NCI-H526 (cell line): ENCODE data around the gene MLXIP.
A peak's percentile ranks its signal among the peaks of the same experiment; 100 is the strongest.

Experiments used
- DNase-seq, 2 experiments: peaks; one replicate each; lab custom pipeline; 2025; lab: John Stamatoyannopoulos, UW

MLXIP gene

GRCh38 chr12:122126713-122127597 is 48.4 kb downstream of the MLXIP start:
- peak in 1 of 2 experiments; percentile 48 for DNase-seq

- no peak for DNase-seq
Measured at GRCh38 chr12:122127839-122128238, 49.3 kb downstream of the MLXIP start.

- DNase-seq = no peak
Measured at GRCh38 chr12:122128481-122128880, 49.9 kb downstream of the MLXIP start.

- DNase-seq = no peak
Measured at GRCh38 chr12:122129131-122129530, 50.6 kb downstream of the MLXIP start.

- no peak for DNase-seq
Measured at GRCh38 chr12:122130150-122130549, 51.6 kb downstream of the MLXIP start.

GRCh38 chr12:122133192-122133950 is 54.8 kb downstream of the MLXIP start:
- DNase-seq = no peak

GRCh38 chr12:122135437-122136031 is 57.0 kb downstream of the MLXIP start:
- DNase-seq = no peak

GRCh38 chr12:122137229-122137628 is 58.7 kb downstream of the MLXIP start:
- DNase-seq = peak in 1 of 2 experiments; percentile 49

GRCh38 chr12:122137681-122138080 is 59.1 kb downstream of the MLXIP start:
- DNase-seq = peak; percentile 18 to 78

GRCh38 chr12:122138181-122138580 is 59.6 kb downstream of the MLXIP start:
- DNase-seq = no peak

- DNase-seq = no peak
Measured at GRCh38 chr12:122138616-122139015, 60.1 kb downstream of the MLXIP start.

- no peak for DNase-seq
Measured at GRCh38 chr12:122139266-122139665, 60.7 kb downstream of the MLXIP start.

GRCh38 chr12:122139941-122140340 is 61.4 kb downstream of the MLXIP start:
- DNase-seq = no peak

- DNase-seq = no peak
Measured at GRCh38 chr12:122140467-122141257, 62.1 kb downstream of the MLXIP start.

- no peak for DNase-seq
Measured at GRCh38 chr12:122141911-122142725, 63.6 kb downstream of the MLXIP start.

- no peak for DNase-seq
Measured at GRCh38 chr12:122142857-122143256, 64.3 kb downstream of the MLXIP start.

- DNase-seq = no peak
Measured at GRCh38 chr12:122144885-122145284, 66.3 kb downstream of the MLXIP start.

- DNase-seq = no peak
Measured at GRCh38 chr12:122145505-122146330, 67.2 kb downstream of the MLXIP start.

- no peak for DNase-seq
Measured at GRCh38 chr12:122147514-122148290, 69.1 kb downstream of the MLXIP start.
